Psoas muscle (tissue), 8 donors: ENCODE results near the gene ELK4. TPM values are rescaled to one million over a fixed set of nuclear protein-coding genes. Genes with fewer than 3 reads are reported as not detected.
A peak's percentile ranks its signal among the peaks of the same experiment; 100 is the strongest.

Source experiments
- ATAC-seq, 4 donors: fragments of 200-7000 bp; cut with Tn5 transposase; one replicate each; pipeline ENCODE4 v1.9.1; 2020; ENCODE audit warnings: moderate library complexity in 3 of 4, mild to moderate bottlenecking in 2 of 4
- DNase-seq, 2 donors: peaks; one replicate each; pipeline ENCODE4 v3.0.0-alpha.2; 2020
- H3K27ac ChIP-seq: fragments of 200-600 bp; one replicate; pipeline ENCODE4 v1.8.0; 2022
- H3K27me3 ChIP-seq, 3 donors: fragments of 200-600 bp in 1 of 3; one replicate each; pipeline versions ENCODE4 v1.6.1 to v1.8.0; 2013 to 2022; ENCODE audit warnings: low read length in 2 of 3, mild to moderate bottlenecking in 2 of 3, moderate library complexity in 1 of 3; ENCODE audit not compliant: insufficient read depth in 3 of 3
- H3K36me3 ChIP-seq, 2 donors: fragments of 200-600 bp in 1 of 2; one replicate each; pipeline versions ENCODE4 v1.6.1 to v1.8.0; 2013 to 2022; ENCODE audit warnings: low read depth in 1 of 2, mild to moderate bottlenecking in 1 of 2, moderate library complexity in 1 of 2; ENCODE audit not compliant: insufficient read depth in 1 of 2
- H3K4me1 ChIP-seq: fragments of 200-600 bp; one replicate; pipeline ENCODE4 v1.8.0; 2022
- H3K4me3 ChIP-seq: fragments of 200-600 bp; one replicate; pipeline ENCODE4 v1.8.0; 2022; ENCODE audit warnings: mild to moderate bottlenecking
- H3K9me3 ChIP-seq: fragments of 200-600 bp; one replicate; pipeline ENCODE4 v1.8.0; 2022
- WGBS, 3 donors: extraction: QIAGEN DNeasy Blood & Tissue Kit; methylation state at CpG; one replicate each; pipeline versions ENCODE4 v1.1.6 to v1.1.7; 2013; 5-methylcytosine and 5-hydroxymethylcytosine counted together
- intact Hi-C, 2 donors: fragments of 100-400 bp; cut with DNase I; formaldehyde crosslinking; loops; one replicate each; pipeline versions ENCODE4 v1.11.0 to v1.14.2; 2022
- polyA plus RNA-seq, 3 donors: library from polyadenylated mRNA; stranded (reverse); fragments of 200-250 nt; gene quantifications; one replicate each; pipeline ENCODE4 v1.2.3, GENCODE V29; 2013
- total RNA-seq, 4 donors: library from RNA; stranded (reverse); fragmentation: NEBNext Ultra II Directional in 2 of 4; extraction: Animal tissue kit (Norgen Biotek cat#: 25700) in 2 of 4; gene quantifications; one replicate each; pipeline versions ENCODE4 v1.2.1 to v1.2.4, GENCODE V29; 2021 to 2023
- TF ChIP-seq, protein P1 (sequence below): fragments of 200-600 bp; IDR thresholded peaks from one replicate; pipeline ENCODE4 v1.8.0; 2022; ENCODE audit warnings: antibody characterized with exemption
- donor health status: healthy with polysubstance abuse.
- donor health status: DM: no; HTN: no; CAD: no; lungs with moderate emphysema.
- donor health status: Bipolar disorder and iron deficiency.
- donor health status: healthy.
- donor health status: DM: yes; HTN: yes; CAD: no.
- donor health status: DM: no; HTN: no; CAD: no.
- donor health status: DM: no; HTN: no; CAD: no.
- donor health status: DM: yes; HTN: yes; CAD: no.

ELK4 gene
- total and polyA plus RNA-seq, 7 donors: 5.5 to 67.8 (median 34.4) TPM

DNA sequence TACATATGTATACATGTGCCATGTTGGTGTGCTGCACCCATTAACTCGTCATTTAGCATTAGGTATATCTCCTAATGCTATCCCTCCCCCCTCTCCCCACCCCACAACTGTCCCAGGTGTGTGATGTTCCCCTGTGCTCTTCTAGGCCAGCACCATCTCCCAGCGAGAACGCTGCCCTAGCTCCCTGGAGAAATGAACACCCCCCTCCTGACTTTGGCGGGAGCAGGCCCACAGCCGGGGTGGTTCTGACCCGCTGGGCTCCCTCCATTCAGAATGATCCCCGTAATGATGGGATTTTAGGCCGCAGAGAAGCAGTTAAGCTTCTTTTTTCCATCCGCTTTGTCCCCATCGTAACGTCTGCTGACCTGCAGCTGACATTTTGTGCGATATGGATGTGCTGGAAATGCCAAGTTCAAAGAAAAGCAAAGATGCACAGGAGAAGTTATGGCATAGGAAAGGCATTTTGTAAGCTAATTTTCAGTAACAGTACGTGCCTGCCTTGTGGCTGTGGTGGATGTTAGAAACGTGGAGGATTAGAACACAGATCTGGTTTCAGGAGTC, 39.3 kb downstream of the ELK4 start:
- H3K4me3 ChIP-seq: peak overlapping the region; percentile 53
- H3K27me3 ChIP-seq: no peaks in the 10 kb centered on the region
- no peak for DNase-seq
- TF ChIP-seq, protein P1, sequence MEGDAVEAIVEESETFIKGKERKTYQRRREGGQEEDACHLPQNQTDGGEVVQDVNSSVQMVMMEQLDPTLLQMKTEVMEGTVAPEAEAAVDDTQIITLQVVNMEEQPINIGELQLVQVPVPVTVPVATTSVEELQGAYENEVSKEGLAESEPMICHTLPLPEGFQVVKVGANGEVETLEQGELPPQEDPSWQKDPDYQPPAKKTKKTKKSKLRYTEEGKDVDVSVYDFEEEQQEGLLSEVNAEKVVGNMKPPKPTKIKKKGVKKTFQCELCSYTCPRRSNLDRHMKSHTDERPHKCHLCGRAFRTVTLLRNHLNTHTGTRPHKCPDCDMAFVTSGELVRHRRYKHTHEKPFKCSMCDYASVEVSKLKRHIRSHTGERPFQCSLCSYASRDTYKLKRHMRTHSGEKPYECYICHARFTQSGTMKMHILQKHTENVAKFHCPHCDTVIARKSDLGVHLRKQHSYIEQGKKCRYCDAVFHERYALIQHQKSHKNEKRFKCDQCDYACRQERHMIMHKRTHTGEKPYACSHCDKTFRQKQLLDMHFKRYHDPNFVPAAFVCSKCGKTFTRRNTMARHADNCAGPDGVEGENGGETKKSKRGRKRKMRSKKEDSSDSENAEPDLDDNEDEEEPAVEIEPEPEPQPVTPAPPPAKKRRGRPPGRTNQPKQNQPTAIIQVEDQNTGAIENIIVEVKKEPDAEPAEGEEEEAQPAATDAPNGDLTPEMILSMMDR: no peak
- H3K9me3 ChIP-seq: no peaks in the 10 kb centered on the region
- H3K4me1 ChIP-seq: no peaks in the 10 kb centered on the region
- WGBS, 3 donors: 77 to 79% (median 78%) methylated on average over 13 to 14 of the region's 14 CpGs
- intact Hi-C loops: loop anchor here (1.0 to 10.0 kb wide), 3 partner anchors 40 to 382 kb away; partner anchors contain the start of gene ELK4 (in 2 of the 2)
- ATAC-seq: no peak
- no peaks in the 10 kb centered on the region for H3K36me3 ChIP-seq
- H3K27ac ChIP-seq: no peak overlapping the region

DNA sequence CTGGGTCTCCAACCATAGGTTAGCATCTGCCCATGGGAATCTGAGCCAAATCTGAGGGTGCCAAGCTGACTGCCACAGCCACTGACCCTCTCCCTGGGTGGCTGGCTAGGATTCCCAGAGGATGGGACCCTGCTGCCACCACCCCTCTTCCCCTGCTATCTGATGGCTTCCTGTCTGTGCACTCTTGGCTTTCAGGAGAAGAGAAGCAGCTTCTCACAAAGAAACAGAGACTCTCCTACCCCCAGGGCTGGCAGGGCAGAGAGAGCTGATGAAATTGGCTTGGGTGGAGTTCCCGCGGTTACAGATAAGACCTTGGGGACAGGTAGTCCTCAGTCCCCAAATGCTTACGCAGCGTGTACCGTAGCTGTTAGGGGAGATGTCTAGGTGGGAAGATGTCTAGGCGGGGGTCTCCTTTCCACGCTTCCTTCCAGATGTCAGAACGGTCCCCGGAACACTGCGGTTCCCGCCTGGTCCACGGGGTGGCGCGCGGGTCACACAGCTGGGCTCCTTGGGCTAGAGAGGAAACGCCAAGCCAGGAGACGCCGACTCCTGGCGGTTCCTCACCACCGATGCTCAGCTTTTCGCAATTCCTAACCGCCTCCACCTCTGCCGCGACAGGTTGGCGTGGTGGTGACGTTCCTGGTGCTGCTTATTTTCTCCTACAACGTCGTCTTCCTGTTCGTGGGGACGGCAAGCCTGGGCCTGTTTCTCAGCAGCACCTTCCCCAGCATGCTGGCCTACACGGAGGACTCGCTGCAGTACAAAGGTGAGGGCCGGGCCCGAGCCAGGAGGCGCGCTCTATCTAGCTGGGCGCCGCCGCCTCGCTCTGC, 40.1 kb downstream of the ELK4 start:
- intact Hi-C loops: loop anchor here (1.0 to 10.0 kb wide), 4 partner anchors 41 to 383 kb away; partner anchors contain the start of gene ELK4 (in 2 of the 2)
- ATAC-seq: peak; percentile 95 to 98 (median 96)
- peak; percentile 84 to 91 for DNase-seq
- peak overlapping the region; percentile 53 for H3K4me3 ChIP-seq
- WGBS, 3 donors: 2 to 3% (median 2%) methylated on average over 33 to 40 of the region's 40 CpGs
- H3K27ac ChIP-seq: no peak overlapping the region
- no peaks in the 10 kb centered on the region for H3K9me3 ChIP-seq
- no peaks in the 10 kb centered on the region for H3K36me3 ChIP-seq
- TF ChIP-seq, protein P1: peak; percentile 99
- no peaks in the 10 kb centered on the region for H3K27me3 ChIP-seq
- no peaks in the 10 kb centered on the region for H3K4me1 ChIP-seq

DNA sequence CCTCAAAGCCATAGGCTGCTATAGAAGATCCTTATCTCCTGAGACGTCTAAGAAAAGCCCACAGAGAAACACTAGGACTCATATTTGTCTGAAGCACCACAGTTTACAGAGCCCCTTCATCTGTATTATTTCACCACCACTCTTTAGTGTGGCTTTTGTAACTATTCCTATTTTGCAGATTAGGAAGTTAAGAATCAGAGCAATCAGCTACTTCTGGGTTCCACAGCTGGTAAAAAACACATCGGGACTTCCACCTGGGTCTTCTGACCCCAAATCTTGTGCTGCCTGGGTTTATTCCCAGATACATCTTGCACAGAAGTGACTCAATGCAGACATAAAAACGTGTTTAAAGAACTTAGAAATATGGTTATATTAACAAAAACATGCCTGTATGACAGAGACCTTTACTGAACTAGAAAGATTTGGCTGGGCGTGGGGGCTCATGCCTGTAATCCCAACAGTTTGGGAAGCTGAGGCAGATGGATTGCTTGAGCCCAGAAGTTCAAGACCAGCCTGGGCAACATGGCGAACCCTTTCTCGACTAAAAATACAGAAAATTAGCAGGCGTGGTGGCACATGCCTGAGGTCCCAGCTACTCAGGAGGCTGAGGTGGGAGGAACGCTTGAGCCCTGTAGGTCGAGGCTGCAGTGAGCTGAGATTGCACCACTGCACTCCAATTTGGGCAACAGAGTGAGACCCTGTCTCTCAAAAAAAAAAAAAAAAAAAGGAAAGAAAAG, 40.9 kb downstream of the ELK4 start:
- 74 to 76% (median 74%) methylated on average over 9 of the region's 9 CpGs for WGBS, 3 donors

DNA sequence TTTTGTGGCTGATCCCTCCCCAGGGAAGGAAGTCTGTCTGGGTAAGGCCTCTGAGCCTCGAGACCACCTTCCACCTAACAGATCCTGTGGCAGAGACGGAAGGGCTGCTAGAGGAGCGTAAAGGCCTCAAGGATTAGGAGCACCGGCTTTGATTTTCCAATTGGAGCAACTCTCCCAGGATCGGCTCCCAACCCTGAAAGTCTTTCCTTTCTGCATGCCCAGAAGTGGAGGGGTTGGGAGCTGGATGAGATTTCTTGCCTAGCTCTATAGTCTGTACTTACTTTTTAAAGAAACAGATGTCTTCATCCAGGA, 41.4 kb downstream of the ELK4 start:
- WGBS, 3 donors: 59 to 66% (median 64%) methylated on average over 5 of the region's 5 CpGs
- Histone ChIP-seq H3K27ac (no peak overlapping the region), H3K4me1 (no peaks in the 10 kb centered on the region), H3K36me3 (no peaks in the 10 kb centered on the region), H3K9me3 (no peaks in the 10 kb centered on the region), H3K27me3 (no peaks in the 10 kb centered on the region), H3K4me3 (no peak overlapping the region)
- DNase-seq (no peak), ATAC-seq (no peak)
- intact Hi-C loops: loop anchor here (2.0 to 10.0 kb wide), 3 partner anchors 42 to 384 kb away; partner anchors contain the start of gene ELK4 (in 2 of the 2)
- TF ChIP-seq, protein P1: no peak

More for the DNA sequence above, 40.9 kb downstream of the ELK4 start:
- no peaks in the 10 kb centered on the region for H3K4me1 ChIP-seq
- H3K27ac ChIP-seq: no peak overlapping the region
- ATAC-seq: no peak
- TF ChIP-seq, protein P1: no peak
- no peak for DNase-seq
- intact Hi-C loops: loop anchor here (1.0 to 10.0 kb wide), 4 partner anchors 41 to 384 kb away; partner anchors contain the start of gene ELK4 (in 2 of the 2)
- no peaks in the 10 kb centered on the region for H3K36me3 ChIP-seq
- no peak overlapping the region for H3K4me3 ChIP-seq
- no peaks in the 10 kb centered on the region for H3K9me3 ChIP-seq
- no peaks in the 10 kb centered on the region for H3K27me3 ChIP-seq
